ENCODE data around the gene DSCAML1. TPM values are rescaled to one million over a fixed set of nuclear protein-coding genes. Genes with fewer than 3 reads are reported as not detected.

The DSCAML1 gene
- total and polyA plus RNA-seq, 4 donors, result 0.18 to 1.5 (median 1.1) TPM

DNA sequence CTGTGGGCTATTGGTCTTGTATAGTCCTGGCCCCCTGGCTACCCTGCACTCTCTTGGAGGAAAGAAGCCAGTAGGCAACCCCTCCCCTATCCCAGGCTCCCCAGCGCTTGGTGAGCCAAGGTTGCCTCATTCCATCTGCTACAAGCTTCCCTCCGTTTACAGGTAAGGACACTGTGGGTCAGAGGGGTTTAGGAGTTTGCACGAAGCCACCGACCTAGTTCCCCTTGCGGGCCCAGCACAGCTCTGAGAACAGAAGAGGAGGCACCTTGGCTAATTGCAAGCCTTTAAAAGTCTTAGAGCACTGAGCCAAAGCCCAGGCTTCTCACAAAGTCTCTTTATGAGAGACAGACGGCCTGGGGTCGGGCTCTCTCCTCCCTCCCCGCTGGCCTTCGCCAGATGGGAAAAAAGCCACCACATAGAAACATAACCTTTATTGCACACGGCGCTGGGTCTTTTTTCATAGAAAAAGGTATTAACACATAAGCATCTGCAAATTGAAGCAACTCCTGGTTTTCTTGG is 369.6 kb downstream of the DSCAML1 start:
- no peak overlapping the region for H3K9ac ChIP-seq (ENCODE audit: insufficient read depth in 1 of 2, low read length in 2 of 2)
- WGBS, 2 donors, result 91 to 92% methylated on average over 11 of the region's 11 CpGs
- no peak for ATAC-seq (ENCODE audit: insufficient read depth, low FRiP score)

DNA sequence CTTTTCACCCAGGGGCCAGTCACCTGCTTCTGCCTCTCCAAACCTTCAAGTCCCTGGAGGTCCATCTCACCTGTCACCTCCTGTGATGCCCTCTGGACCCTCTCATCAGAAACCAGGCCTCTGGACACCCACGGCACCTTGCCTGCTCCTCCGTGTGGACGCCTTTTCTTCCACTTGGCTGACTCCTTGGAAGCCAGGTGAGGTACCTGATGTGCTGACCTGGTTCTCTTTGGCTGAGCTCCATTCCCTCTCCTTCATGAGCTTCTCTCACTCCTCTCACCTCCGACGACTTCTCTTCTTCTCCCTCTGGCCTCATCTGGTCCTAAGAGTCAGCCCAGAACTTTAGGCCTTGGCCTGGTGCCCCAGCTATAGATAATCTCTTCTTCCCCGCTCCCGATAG is 370.1 kb downstream of the DSCAML1 start:
- no peak overlapping the region for H3K27ac ChIP-seq (ENCODE audit: low read depth in 1 of 2, low read length in 1 of 2)
- 86 to 91% methylated on average over 7 of the region's 7 CpGs for WGBS, 2 donors
- H3K27me3 ChIP-seq (ENCODE audit: control insufficient read depth in 3 of 3, insufficient read depth in 3 of 3, low read length in 2 of 3), result no peaks in the 10 kb centered on the region
- H3K9ac ChIP-seq (ENCODE audit: insufficient read depth in 1 of 2, low read length in 2 of 2), result no peak overlapping the region
- DNase-seq (no peak), ATAC-seq (ENCODE audit: insufficient read depth, low FRiP score) (no peak)
- no peaks in the 10 kb centered on the region for H3K9me3 ChIP-seq (ENCODE audit: control insufficient read depth in 4 of 4, insufficient read depth in 3 of 4, low read length in 3 of 4)
- H3K36me3 ChIP-seq (ENCODE audit: control insufficient read depth in 4 of 4, insufficient read depth in 4 of 4, low read length in 4 of 4), result no peaks in the 10 kb centered on the region
- no peak overlapping the region for H3K4me3 ChIP-seq
- TF ChIP-seq, protein P1, sequence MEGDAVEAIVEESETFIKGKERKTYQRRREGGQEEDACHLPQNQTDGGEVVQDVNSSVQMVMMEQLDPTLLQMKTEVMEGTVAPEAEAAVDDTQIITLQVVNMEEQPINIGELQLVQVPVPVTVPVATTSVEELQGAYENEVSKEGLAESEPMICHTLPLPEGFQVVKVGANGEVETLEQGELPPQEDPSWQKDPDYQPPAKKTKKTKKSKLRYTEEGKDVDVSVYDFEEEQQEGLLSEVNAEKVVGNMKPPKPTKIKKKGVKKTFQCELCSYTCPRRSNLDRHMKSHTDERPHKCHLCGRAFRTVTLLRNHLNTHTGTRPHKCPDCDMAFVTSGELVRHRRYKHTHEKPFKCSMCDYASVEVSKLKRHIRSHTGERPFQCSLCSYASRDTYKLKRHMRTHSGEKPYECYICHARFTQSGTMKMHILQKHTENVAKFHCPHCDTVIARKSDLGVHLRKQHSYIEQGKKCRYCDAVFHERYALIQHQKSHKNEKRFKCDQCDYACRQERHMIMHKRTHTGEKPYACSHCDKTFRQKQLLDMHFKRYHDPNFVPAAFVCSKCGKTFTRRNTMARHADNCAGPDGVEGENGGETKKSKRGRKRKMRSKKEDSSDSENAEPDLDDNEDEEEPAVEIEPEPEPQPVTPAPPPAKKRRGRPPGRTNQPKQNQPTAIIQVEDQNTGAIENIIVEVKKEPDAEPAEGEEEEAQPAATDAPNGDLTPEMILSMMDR (IDR thresholded peaks at IDR 0.05; ENCODE audit: control extremely low read depth, extremely low read depth), result no peak
- H3K4me1 ChIP-seq (ENCODE audit: control insufficient read depth in 5 of 5, insufficient read depth in 5 of 5, low read length in 5 of 5), result no peaks in the 10 kb centered on the region

More for the DNA sequence above, 369.6 kb downstream of the DSCAML1 start:
- H3K4me1 ChIP-seq (ENCODE audit: control insufficient read depth in 5 of 5, insufficient read depth in 5 of 5, low read length in 5 of 5), result no peaks in the 10 kb centered on the region
- H3K27me3 ChIP-seq (ENCODE audit: control insufficient read depth in 3 of 3, insufficient read depth in 3 of 3, low read length in 2 of 3), result peaks cover 0 to 2% (median 0%) of the 10 kb centered on the region in 3 donors
- no peak overlapping the region for H3K27ac ChIP-seq (ENCODE audit: low read depth in 1 of 2, low read length in 1 of 2)
- H3K4me3 ChIP-seq, result no peak overlapping the region
- TF ChIP-seq, protein P1 (IDR thresholded peaks at IDR 0.05; ENCODE audit: control extremely low read depth, extremely low read depth), result no peak
- H3K9me3 ChIP-seq (ENCODE audit: control insufficient read depth in 4 of 4, insufficient read depth in 3 of 4, low read length in 3 of 4), result no peaks in the 10 kb centered on the region
- H3K36me3 ChIP-seq (ENCODE audit: control insufficient read depth in 4 of 4, insufficient read depth in 4 of 4, low read length in 4 of 4), result no peaks in the 10 kb centered on the region
- no peak for DNase-seq

DNA sequence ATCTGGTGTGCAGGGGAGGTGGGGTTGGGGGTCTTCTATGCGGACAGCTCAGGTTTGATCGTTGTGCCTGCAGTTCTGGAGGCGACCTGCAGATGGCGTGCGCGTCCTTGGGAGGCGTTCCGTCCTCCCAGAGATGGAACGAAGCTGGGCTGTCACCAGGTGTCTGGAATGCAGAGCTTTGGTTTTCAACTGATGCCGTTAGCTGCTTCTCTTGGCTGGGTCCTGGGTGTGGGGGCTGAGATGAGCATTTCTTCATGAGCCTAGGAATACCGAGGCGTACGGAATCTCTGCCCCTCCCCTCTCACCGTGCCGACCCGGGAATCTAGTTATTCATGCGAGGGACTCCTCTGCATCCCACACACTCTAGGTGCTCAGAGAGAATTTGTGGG is 370.7 kb downstream of the DSCAML1 start:
- Histone ChIP-seq H3K9me3 (ENCODE audit: control insufficient read depth in 4 of 4, insufficient read depth in 3 of 4, low read length in 3 of 4) (no peaks in the 10 kb centered on the region), H3K4me1 (ENCODE audit: control insufficient read depth in 5 of 5, insufficient read depth in 5 of 5, low read length in 5 of 5) (no peaks in the 10 kb centered on the region), H3K36me3 (ENCODE audit: control insufficient read depth in 4 of 4, insufficient read depth in 4 of 4, low read length in 4 of 4) (no peaks in the 10 kb centered on the region), H3K4me3 (no peak overlapping the region), H3K9ac (ENCODE audit: insufficient read depth in 1 of 2, low read length in 2 of 2) (no peak overlapping the region), H3K27ac (ENCODE audit: low read depth in 1 of 2, low read length in 1 of 2) (no peak overlapping the region), H3K27me3 (ENCODE audit: control insufficient read depth in 3 of 3, insufficient read depth in 3 of 3, low read length in 2 of 3) (no peaks in the 10 kb centered on the region)
- TF ChIP-seq, protein P1 (IDR thresholded peaks at IDR 0.05; ENCODE audit: control extremely low read depth, extremely low read depth), result peak; percentile 80
- WGBS, 2 donors, result 7 to 13% methylated on average over 17 of the region's 17 CpGs
- DNase-seq, result peak; percentile 65 to 74 (median 69)
- ATAC-seq (ENCODE audit: insufficient read depth, low FRiP score), result no peak
